Esophagus (tissue), 2 donors: ENCODE measurements around the gene CD28. TPM values are rescaled to one million over a fixed set of nuclear protein-coding genes. Genes with fewer than 3 reads are reported as not detected.
"Not testable (repeated sequence)": the region's sequence is repeated elsewhere in the genome, so short reads cannot be mapped to it uniquely, and the experiment has no call there.

ENCODE experiments used
- H3K27ac ChIP-seq, 2 donors: one replicate each; pipeline ENCODE4 v1.5.1; 2013; ENCODE audit warnings: low read depth in 2 of 2, mild to moderate bottlenecking in 2 of 2, inconsistent platforms in 1 of 2, low read length in 1 of 2, moderate library complexity in 1 of 2
- H3K27me3 ChIP-seq, 2 donors: one replicate each; pipeline ENCODE4 v1.6.1; 2013; ENCODE audit warnings: low read length in 2 of 2, control low read depth in 1 of 2, mild to moderate bottlenecking in 1 of 2; ENCODE audit not compliant: insufficient read depth in 2 of 2, control insufficient read depth in 1 of 2
- H3K36me3 ChIP-seq, 2 donors: one replicate each; pipeline ENCODE4 v1.6.1; 2013; ENCODE audit warnings: low read length in 1 of 2; ENCODE audit not compliant: control insufficient read depth in 2 of 2, insufficient read depth in 2 of 2
- H3K4me1 ChIP-seq, 2 donors: one replicate each; pipeline ENCODE4 v1.6.1; 2013; ENCODE audit warnings: low read length in 1 of 2; ENCODE audit not compliant: control insufficient read depth in 2 of 2, insufficient read depth in 2 of 2
- H3K4me3 ChIP-seq, 2 donors: one replicate each; pipeline ENCODE4 v1.5.1; 2013; ENCODE audit warnings: low read length in 2 of 2, mild to moderate bottlenecking in 2 of 2, low read depth in 1 of 2, moderate library complexity in 1 of 2
- H3K9me3 ChIP-seq, 2 donors: one replicate each; pipeline ENCODE4 v1.6.1; 2013; ENCODE audit warnings: mild to moderate bottlenecking in 2 of 2, low read depth in 1 of 2, low read length in 1 of 2, moderate library complexity in 1 of 2; ENCODE audit not compliant: control insufficient read depth in 2 of 2, insufficient read depth in 1 of 2
- WGBS, 2 donors: extraction: QIAGEN DNeasy Blood & Tissue Kit; methylation state at CpG; one replicate each; pipeline ENCODE4 v1.1.7; 2013; 5-methylcytosine and 5-hydroxymethylcytosine counted together
- polyA plus RNA-seq, 2 donors: library from polyadenylated mRNA; stranded (reverse); fragments of 200-250 nt; gene quantifications; one replicate each; pipeline ENCODE4 v1.2.3, GENCODE V29; 2013
- donor health status: healthy with polysubstance abuse.
- donor health status: Bipolar disorder and iron deficiency.

CD28 gene
- polyA plus RNA-seq, 2 donors: 0.09 to 0.10 TPM

- WGBS, 2 donors: 70 to 73% methylated on average over 5 of the region's 5 CpGs
- H3K4me3 ChIP-seq: no peak overlapping the region
- no peak overlapping the region for H3K27ac ChIP-seq
These were observed 14.3 kb upstream of the CD28 start for GRCh38 chr2:203692031-203692710.

GRCh38 chr2:203693242-203693879 lies 13.1 kb upstream of the CD28 start:
- H3K27me3 ChIP-seq: no peaks in the 10 kb centered on the region
- WGBS, 2 donors: 92 to 93% methylated on average over 6 of the region's 6 CpGs
- H3K36me3 ChIP-seq: no peaks in the 10 kb centered on the region
- no peaks in the 10 kb centered on the region for H3K9me3 ChIP-seq
- no peak overlapping the region for H3K27ac ChIP-seq
- H3K4me3 ChIP-seq: no peak overlapping the region
- peaks cover 0 to 3% of the 10 kb centered on the region in 2 donors for H3K4me1 ChIP-seq

More at GRCh38 chr2:203692031-203692710, 14.3 kb upstream of the CD28 start:
- H3K4me1 ChIP-seq: peaks cover 0 to 3% of the 10 kb centered on the region in 2 donors
- no peaks in the 10 kb centered on the region for H3K27me3 ChIP-seq
- H3K9me3 ChIP-seq: no peaks in the 10 kb centered on the region
- no peaks in the 10 kb centered on the region for H3K36me3 ChIP-seq

DNA sequence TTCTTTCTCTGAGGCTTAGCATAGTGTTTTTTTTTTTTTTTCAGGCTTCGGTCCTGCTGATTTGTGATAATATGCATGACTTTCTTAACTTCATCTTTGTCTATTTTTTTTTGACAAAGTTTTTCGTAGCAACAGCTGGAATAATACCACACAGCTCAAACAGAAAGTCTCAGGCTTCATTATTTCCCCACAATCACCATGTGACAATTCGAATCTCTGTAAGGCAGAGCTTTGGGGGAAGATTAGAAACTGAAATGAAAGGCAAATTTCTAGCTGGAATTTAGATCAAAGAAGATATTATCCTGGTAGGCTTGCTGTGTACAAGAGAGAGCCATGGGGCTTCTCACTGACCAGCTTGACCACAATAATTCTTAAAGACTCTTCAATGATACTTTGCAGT lies 12.2 kb upstream of the CD28 start:
- Histone ChIP-seq H3K36me3 (no peaks in the 10 kb centered on the region), H3K27ac (no peak overlapping the region), H3K4me1 (peaks cover 0 to 3% of the 10 kb centered on the region in 2 donors), H3K9me3 (no peaks in the 10 kb centered on the region), H3K27me3 (no peaks in the 10 kb centered on the region), H3K4me3 (no peak overlapping the region)
- 65 to 66% methylated on average over 3 of the region's 3 CpGs for WGBS, 2 donors

DNA sequence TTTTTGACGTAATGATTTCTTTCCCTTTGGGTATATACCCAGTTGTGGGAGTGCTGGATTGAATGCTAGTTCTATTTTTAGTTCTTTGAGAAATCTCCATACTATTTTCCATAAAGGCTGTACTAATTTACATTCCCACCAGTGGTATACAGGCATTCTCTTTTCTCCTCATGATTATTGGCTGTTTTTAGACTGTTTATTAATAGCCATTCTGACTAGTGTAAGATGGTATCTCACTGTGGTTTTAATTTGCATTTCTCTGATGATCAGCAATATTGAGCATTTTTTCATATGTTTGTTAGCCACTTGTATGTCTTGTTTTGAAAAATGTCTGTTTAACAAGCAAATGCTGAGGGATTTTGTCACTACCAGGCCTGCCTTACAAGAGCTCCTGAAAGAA lies 9.2 kb upstream of the CD28 start:
- H3K9me3 ChIP-seq: no peaks in the 10 kb centered on the region

GRCh38 chr2:203697763-203698162 lies 8.7 kb upstream of the CD28 start:
- H3K9me3 ChIP-seq, H3K4me1 ChIP-seq, H3K4me3 ChIP-seq, H3K27ac ChIP-seq, H3K27me3 ChIP-seq, H3K36me3 ChIP-seq: not testable (repeated sequence)
- 95 to 97% methylated on average over 2 of the region's 2 CpGs for WGBS, 2 donors

More for the DNA sequence above, 9.2 kb upstream of the CD28 start:
- H3K36me3 ChIP-seq: no peaks in the 10 kb centered on the region
- no peak overlapping the region for H3K27ac ChIP-seq
- no peak overlapping the region for H3K4me3 ChIP-seq
- 89 to 94% methylated on average over 1 of the region's 1 CpG for WGBS, 2 donors
- no peaks in the 10 kb centered on the region for H3K4me1 ChIP-seq
- H3K27me3 ChIP-seq: no peaks in the 10 kb centered on the region

DNA sequence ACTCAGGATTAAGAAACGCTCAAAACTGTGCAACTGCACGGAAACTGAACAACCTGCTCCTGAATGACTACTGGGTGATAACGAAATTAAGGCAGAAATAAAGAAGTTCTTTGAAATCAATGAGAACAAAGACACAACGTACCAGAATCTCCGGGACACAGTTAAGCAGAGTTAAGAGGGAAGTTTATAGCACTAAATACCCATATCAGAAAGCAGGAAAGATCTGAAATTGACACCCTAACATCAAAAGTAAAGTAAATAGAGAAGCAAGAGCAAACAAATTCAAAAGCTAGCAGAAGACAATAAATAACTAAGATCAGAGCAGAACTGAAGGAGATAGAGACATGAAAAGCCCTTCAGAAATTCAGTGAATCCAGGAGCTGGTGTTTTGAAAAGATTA lies 8.0 kb upstream of the CD28 start:
- H3K27ac ChIP-seq, H3K27me3 ChIP-seq, H3K4me3 ChIP-seq, H3K9me3 ChIP-seq, H3K36me3 ChIP-seq, H3K4me1 ChIP-seq: not testable (repeated sequence)
- 87 to 89% methylated on average over 5 of the region's 5 CpGs for WGBS, 2 donors

DNA sequence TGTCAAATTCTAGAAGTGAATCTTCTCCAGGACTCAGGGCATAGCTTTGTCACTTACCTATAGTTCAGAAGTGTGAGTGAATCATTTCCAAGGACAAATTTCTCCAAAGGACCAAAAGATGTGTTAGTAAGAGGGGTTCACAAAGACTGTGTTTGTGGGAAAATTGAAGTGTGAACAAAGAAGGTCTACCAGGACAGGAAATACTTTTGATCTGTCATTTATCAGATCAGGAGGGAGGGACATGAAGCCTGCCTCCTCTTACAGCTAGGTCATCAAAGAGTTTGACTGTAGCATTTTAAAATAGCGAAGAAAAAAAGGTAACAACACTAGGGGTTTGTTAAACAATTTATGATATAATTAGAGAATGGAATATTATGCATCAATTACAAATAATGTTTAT lies 2.0 kb upstream of the CD28 start:
- Histone ChIP-seq H3K36me3 (no peaks in the 10 kb centered on the region), H3K27ac (no peak overlapping the region), H3K4me3 (no peak overlapping the region), H3K4me1 (no peaks in the 10 kb centered on the region), H3K27me3 (no peaks in the 10 kb centered on the region), H3K9me3 (no peaks in the 10 kb centered on the region)
- WGBS, 2 donors: 84 to 90% methylated on average over 1 of the region's 1 CpG

DNA sequence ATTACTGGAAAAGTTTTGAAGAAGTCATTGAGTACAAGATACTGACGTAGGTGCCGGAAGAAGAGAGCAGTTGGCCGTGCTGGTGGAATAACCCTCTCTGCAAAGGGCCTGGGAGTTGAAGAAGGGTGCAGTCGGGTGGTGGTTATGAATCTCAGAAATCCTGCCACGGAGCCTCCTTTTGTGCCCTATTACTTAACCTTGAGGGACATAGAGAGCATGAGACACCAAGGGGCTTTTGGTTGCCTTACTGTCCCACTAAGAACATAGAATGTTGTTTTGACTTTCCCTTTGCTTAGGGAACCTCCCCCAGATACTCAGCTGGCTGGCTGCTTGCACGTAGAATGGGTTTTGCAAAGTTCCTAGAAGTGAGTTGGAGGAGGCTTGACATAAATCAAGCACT lies 1.3 kb upstream of the CD28 start:
- no peak overlapping the region for H3K27ac ChIP-seq
- WGBS, 2 donors: 87 to 91% methylated on average over 6 of the region's 6 CpGs
- no peaks in the 10 kb centered on the region for H3K4me1 ChIP-seq

DNA sequence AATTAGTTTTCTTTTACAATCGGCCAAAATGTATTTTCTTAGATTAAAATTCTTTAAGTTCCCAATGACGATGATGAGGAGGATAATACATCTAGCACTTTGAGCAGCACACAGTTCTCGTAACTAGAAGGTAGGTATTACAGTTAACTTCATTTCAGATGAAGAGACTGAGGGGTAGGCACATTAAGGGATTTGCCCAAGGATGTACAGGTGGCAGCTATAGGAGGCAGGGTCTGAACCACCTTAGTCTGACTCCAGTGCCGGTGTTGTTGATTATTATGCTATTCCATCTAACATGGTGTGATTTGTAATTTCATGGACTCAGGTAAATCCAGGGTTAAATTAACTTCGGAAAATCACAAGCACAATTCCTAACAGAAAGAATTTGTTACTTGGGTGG lies 1.1 kb downstream of the CD28 start:
- H3K27me3 ChIP-seq: no peaks in the 10 kb centered on the region
- no peaks in the 10 kb centered on the region for H3K4me1 ChIP-seq
- no peaks in the 10 kb centered on the region for H3K36me3 ChIP-seq
- H3K4me3 ChIP-seq: no peak overlapping the region
- WGBS, 2 donors: 83 to 87% methylated on average over 5 of the region's 5 CpGs
- H3K9me3 ChIP-seq: no peaks in the 10 kb centered on the region
- no peak overlapping the region for H3K27ac ChIP-seq

More for the DNA sequence above, 1.3 kb upstream of the CD28 start:
- no peaks in the 10 kb centered on the region for H3K9me3 ChIP-seq
- H3K4me3 ChIP-seq: no peak overlapping the region
- no peaks in the 10 kb centered on the region for H3K27me3 ChIP-seq
- H3K36me3 ChIP-seq: no peaks in the 10 kb centered on the region

DNA sequence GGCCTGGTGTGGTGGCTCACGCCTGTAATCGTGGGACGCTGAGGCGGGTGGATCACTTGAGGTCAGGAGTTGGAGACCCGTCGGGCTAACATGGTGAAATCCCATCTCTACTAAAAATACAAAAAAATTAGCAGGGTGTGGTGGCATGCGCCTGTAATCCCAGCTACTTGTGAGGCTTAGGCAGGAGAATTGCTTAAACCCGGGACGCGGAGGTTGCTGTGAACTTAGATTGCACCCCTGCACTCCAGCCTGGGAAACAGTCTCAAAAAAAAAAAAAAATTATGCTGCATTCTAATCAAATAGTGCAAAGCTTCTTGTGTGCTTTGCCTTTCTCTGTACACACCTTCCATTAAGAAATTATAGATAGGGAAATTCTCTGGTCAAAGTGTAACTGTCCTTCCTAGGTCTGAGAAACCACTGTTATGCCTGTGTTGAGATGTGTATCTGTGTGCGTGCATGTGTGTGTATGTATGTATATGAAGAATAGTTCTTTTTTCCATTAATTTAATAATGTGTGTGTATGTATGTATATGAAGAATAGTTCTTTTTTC lies 2.5 kb downstream of the CD28 start:
- Histone ChIP-seq H3K4me3 (no peak overlapping the region), H3K4me1 (no peaks in the 10 kb centered on the region), H3K9me3 (no peaks in the 10 kb centered on the region), H3K27ac (no peak overlapping the region), H3K36me3 (no peaks in the 10 kb centered on the region), H3K27me3 (no peaks in the 10 kb centered on the region)
- WGBS, 2 donors: 78 to 83% methylated on average over 11 of the region's 11 CpGs
